ENCODE measurements around the gene DFFB. TPM values are rescaled to one million over a fixed set of nuclear protein-coding genes. Genes with fewer than 3 reads are reported as not detected.

DFFB gene
- polyA plus RNA-seq, 1 experiment, result 6.1 TPM

- Histone ChIP-seq H3K27me3 (ENCODE audit: control insufficient read depth, insufficient read depth, low read length) (no peaks in the 10 kb centered on the region), H3K4me3 (ENCODE audit: low read depth, low read length) (no peak overlapping the region), H3K36me3 (ENCODE audit: control insufficient read depth, insufficient read depth, low read length) (peaks cover 20% of the 10 kb centered on the region)
- TF ChIP-seq CTCF (IDR thresholded peaks at IDR 0.05; ENCODE audit: insufficient read depth, low read depth, low read length), result no peak
- ChIA-PET POLR2A (no interaction called here), CTCF (no interaction called here)
- DNase-seq (ENCODE audit: low read depth), result no peak
Observed at GRCh38 chr1:3821908-3822307, 35.4 kb upstream of the DFFB start.

GRCh38 chr1:3822421-3822820 is 34.9 kb upstream of the DFFB start:
- Histone ChIP-seq H3K36me3 (ENCODE audit: control insufficient read depth, insufficient read depth, low read length) (peaks cover 20% of the 10 kb centered on the region), H3K27me3 (ENCODE audit: control insufficient read depth, insufficient read depth, low read length) (no peaks in the 10 kb centered on the region), H3K4me3 (ENCODE audit: low read depth, low read length) (no peak overlapping the region)
- DNase-seq (ENCODE audit: low read depth), result no peak
- ChIA-PET POLR2A (no interaction called here), CTCF (no interaction called here)
- no peak for TF ChIP-seq CTCF (IDR thresholded peaks at IDR 0.05; ENCODE audit: insufficient read depth, low read depth, low read length)

GRCh38 chr1:3824650-3825049 is 32.6 kb upstream of the DFFB start:
- H3K36me3 ChIP-seq (ENCODE audit: control insufficient read depth, insufficient read depth, low read length), result peaks cover 32% of the 10 kb centered on the region
- DNase-seq (ENCODE audit: low read depth), result no peak
- TF ChIP-seq CTCF (IDR thresholded peaks at IDR 0.05; ENCODE audit: insufficient read depth, low read depth, low read length), result no peak
- ChIA-PET CTCF (no interaction called here), POLR2A (no interaction called here)
- no peak overlapping the region for H3K4me3 ChIP-seq (ENCODE audit: low read depth, low read length)
- H3K27me3 ChIP-seq (ENCODE audit: control insufficient read depth, insufficient read depth, low read length), result no peaks in the 10 kb centered on the region

GRCh38 chr1:3825356-3825755 is 31.9 kb upstream of the DFFB start:
- POLR2A ChIA-PET, result no interaction called here
- DNase-seq (ENCODE audit: low read depth), result no peak
- CTCF ChIA-PET, result no interaction called here
- TF ChIP-seq CTCF (IDR thresholded peaks at IDR 0.05; ENCODE audit: insufficient read depth, low read depth, low read length), result no peak
- no peak overlapping the region for H3K4me3 ChIP-seq (ENCODE audit: low read depth, low read length)
- H3K27me3 ChIP-seq (ENCODE audit: control insufficient read depth, insufficient read depth, low read length), result no peaks in the 10 kb centered on the region
- H3K36me3 ChIP-seq (ENCODE audit: control insufficient read depth, insufficient read depth, low read length), result peaks cover 32% of the 10 kb centered on the region

- no peak for TF ChIP-seq CTCF (IDR thresholded peaks at IDR 0.05; ENCODE audit: insufficient read depth, low read depth, low read length)
- ChIA-PET CTCF (no interaction called here), POLR2A (no interaction called here)
- Histone ChIP-seq H3K27me3 (ENCODE audit: control insufficient read depth, insufficient read depth, low read length) (no peaks in the 10 kb centered on the region), H3K36me3 (ENCODE audit: control insufficient read depth, insufficient read depth, low read length) (peaks cover 24% of the 10 kb centered on the region), H3K4me3 (ENCODE audit: low read depth, low read length) (no peak overlapping the region)
- DNase-seq (ENCODE audit: low read depth), result no peak
Observed at GRCh38 chr1:3827813-3828307, 29.4 kb upstream of the DFFB start.

Data from BJ (cell line).